ENCODE results near the gene ANTKMT.
A peak's percentile ranks its signal among the peaks of the same experiment; 100 is the strongest.

Gene ANTKMT

GRCh38 chr16:677316-678190 lies 43.4 kb upstream of the ANTKMT start:
- no peak overlapping the region for H3K4me3 ChIP-seq (ENCODE audit: low read length)
- H3K27me3 ChIP-seq (ENCODE audit: control insufficient read depth, insufficient read depth, low read length), result no peaks in the 10 kb centered on the region
- peaks cover 15% of the 10 kb centered on the region for H3K36me3 ChIP-seq (ENCODE audit: control insufficient read depth, insufficient read depth, low read length)
- H3K27ac ChIP-seq (ENCODE audit: low read depth, low read length), result no peak overlapping the region
- peaks cover 14% of the 10 kb centered on the region for H3K4me1 ChIP-seq (ENCODE audit: control insufficient read depth, insufficient read depth, low read length)
- H3K9ac ChIP-seq (ENCODE audit: low read length), result no peak overlapping the region

GRCh38 chr16:678209-678857 lies 42.6 kb upstream of the ANTKMT start:
- H3K4me1 ChIP-seq (ENCODE audit: control insufficient read depth, insufficient read depth, low read length), result peaks cover 16% of the 10 kb centered on the region
- no peak overlapping the region for H3K27ac ChIP-seq (ENCODE audit: low read depth, low read length)
- H3K36me3 ChIP-seq (ENCODE audit: control insufficient read depth, insufficient read depth, low read length), result peaks cover 15% of the 10 kb centered on the region
- no peak overlapping the region for H3K9ac ChIP-seq (ENCODE audit: low read length)
- H3K4me3 ChIP-seq (ENCODE audit: low read length), result no peak overlapping the region
- no peaks in the 10 kb centered on the region for H3K27me3 ChIP-seq (ENCODE audit: control insufficient read depth, insufficient read depth, low read length)

- Histone ChIP-seq H3K27me3 (ENCODE audit: control insufficient read depth, insufficient read depth, low read length) (no peaks in the 10 kb centered on the region), H3K4me3 (ENCODE audit: low read length) (peak overlapping the region; percentile 77), H3K36me3 (ENCODE audit: control insufficient read depth, insufficient read depth, low read length) (peaks cover 15% of the 10 kb centered on the region), H3K9ac (ENCODE audit: low read length) (no peak overlapping the region), H3K4me1 (ENCODE audit: control insufficient read depth, insufficient read depth, low read length) (peaks cover 19% of the 10 kb centered on the region), H3K27ac (ENCODE audit: low read depth, low read length) (peak overlapping the region; percentile 70)
These were observed 41.8 kb upstream of the ANTKMT start for GRCh38 chr16:678858-679813.

GRCh38 chr16:679814-680624 lies 40.9 kb upstream of the ANTKMT start, which contains the start of gene STUB1:
STUB1 (plus strand) TSS chr16:680410; CDS start chr16:680526, 116 bp downstream.
- Histone ChIP-seq H3K27ac (ENCODE audit: low read depth, low read length) (peak within 1 kb of the TSS; percentile 82), H3K4me3 (ENCODE audit: low read length) (peak within 1 kb of the TSS; percentile 77), H3K27me3 (ENCODE audit: control insufficient read depth, insufficient read depth, low read length) (no peaks in the 10 kb centered on the region), H3K36me3 (ENCODE audit: control insufficient read depth, insufficient read depth, low read length) (peaks cover 15% of the 10 kb centered on the region), H3K9ac (ENCODE audit: low read length) (peak within 1 kb of the TSS; percentile 75), H3K4me1 (ENCODE audit: control insufficient read depth, insufficient read depth, low read length) (peaks cover 18% of the 10 kb centered on the region)

- H3K4me1 ChIP-seq (ENCODE audit: control insufficient read depth, insufficient read depth, low read length), result peaks cover 15% of the 10 kb centered on the region
These were observed 40.4 kb upstream of the ANTKMT start for GRCh38 chr16:680625-680945.

GRCh38 chr16:680967-681745 lies 39.8 kb upstream of the ANTKMT start:
- Histone ChIP-seq H3K4me1 (ENCODE audit: control insufficient read depth, insufficient read depth, low read length) (peaks cover 15% of the 10 kb centered on the region), H3K4me3 (ENCODE audit: low read length) (peak overlapping the region; percentile 66), H3K36me3 (ENCODE audit: control insufficient read depth, insufficient read depth, low read length) (peaks cover 15% of the 10 kb centered on the region), H3K9ac (ENCODE audit: low read length) (peak overlapping the region; percentile 34), H3K27ac (ENCODE audit: low read depth, low read length) (peak overlapping the region; percentile 82), H3K27me3 (ENCODE audit: control insufficient read depth, insufficient read depth, low read length) (no peaks in the 10 kb centered on the region)

More at GRCh38 chr16:680625-680945, 40.4 kb upstream of the ANTKMT start:
- Histone ChIP-seq H3K27me3 (ENCODE audit: control insufficient read depth, insufficient read depth, low read length) (no peaks in the 10 kb centered on the region), H3K9ac (ENCODE audit: low read length) (peak overlapping the region; percentile 75), H3K4me3 (ENCODE audit: low read length) (peak overlapping the region; percentile 66), H3K27ac (ENCODE audit: low read depth, low read length) (peak overlapping the region; percentile 82), H3K36me3 (ENCODE audit: control insufficient read depth, insufficient read depth, low read length) (peaks cover 15% of the 10 kb centered on the region)

- Histone ChIP-seq H3K9ac (ENCODE audit: low read length) (no peak overlapping the region), H3K4me1 (ENCODE audit: control insufficient read depth, insufficient read depth, low read length) (peaks cover 15% of the 10 kb centered on the region), H3K36me3 (ENCODE audit: control insufficient read depth, insufficient read depth, low read length) (peaks cover 15% of the 10 kb centered on the region), H3K4me3 (ENCODE audit: low read length) (peak overlapping the region; percentile 66), H3K27ac (ENCODE audit: low read depth, low read length) (no peak overlapping the region), H3K27me3 (ENCODE audit: control insufficient read depth, insufficient read depth, low read length) (no peaks in the 10 kb centered on the region)
These were observed 39.1 kb upstream of the ANTKMT start for GRCh38 chr16:681746-682427.

GRCh38 chr16:682493-683395 lies 38.2 kb upstream of the ANTKMT start:
- Histone ChIP-seq H3K27ac (ENCODE audit: low read depth, low read length) (no peak overlapping the region), H3K9ac (ENCODE audit: low read length) (no peak overlapping the region), H3K36me3 (ENCODE audit: control insufficient read depth, insufficient read depth, low read length) (peaks cover 18% of the 10 kb centered on the region), H3K27me3 (ENCODE audit: control insufficient read depth, insufficient read depth, low read length) (no peaks in the 10 kb centered on the region), H3K4me1 (ENCODE audit: control insufficient read depth, insufficient read depth, low read length) (peaks cover 15% of the 10 kb centered on the region), H3K4me3 (ENCODE audit: low read length) (no peak overlapping the region)

GRCh38 chr16:683396-684070 lies 37.4 kb upstream of the ANTKMT start:
- Histone ChIP-seq H3K9ac (ENCODE audit: low read length) (peak overlapping the region; percentile 49), H3K4me1 (ENCODE audit: control insufficient read depth, insufficient read depth, low read length) (peaks cover 15% of the 10 kb centered on the region), H3K27me3 (ENCODE audit: control insufficient read depth, insufficient read depth, low read length) (no peaks in the 10 kb centered on the region), H3K4me3 (ENCODE audit: low read length) (peak overlapping the region; percentile 91), H3K36me3 (ENCODE audit: control insufficient read depth, insufficient read depth, low read length) (peaks cover 18% of the 10 kb centered on the region), H3K27ac (ENCODE audit: low read depth, low read length) (peak overlapping the region; percentile 32)
